Vagina (tissue), 2 donors: ENCODE results near the gene ITIH2.
"Not testable (repeated sequence)": the region's sequence is repeated elsewhere in the genome, so short reads cannot be mapped to it uniquely, and the experiment has no call there.

ENCODE experiments used
- CTCF ChIP-seq, 3 experiments: fragments of 450-650 bp in 2 of 3; fragments of 200-600 bp in 1 of 3; sonication (generic) in 1 of 3; IDR thresholded peaks; one replicate each; pipeline ENCODE4 v1.5.1; 2017 to 2019; ENCODE audit warnings: antibody characterized with exemption in 3 of 3, mild to moderate bottlenecking in 2 of 3, moderate library complexity in 2 of 3
- POLR2A ChIP-seq, 2 donors: fragments of 450-650 bp; IDR thresholded peaks; one replicate each; pipeline ENCODE4 v1.6.1; 2017; ENCODE audit warnings: antibody characterized with exemption in 2 of 2, mild to moderate bottlenecking in 2 of 2, moderate library complexity in 2 of 2
- POLR2AphosphoS5 ChIP-seq, 2 donors: sonication (generic); formaldehyde crosslinking; IDR thresholded peaks; one replicate each; pipeline ENCODE4 v1.9.0; 2017; ENCODE audit warnings: antibody characterized with exemption in 2 of 2, mild to moderate bottlenecking in 2 of 2, low read depth in 1 of 2; ENCODE audit not compliant: insufficient read depth in 1 of 2

- not testable (repeated sequence) for TF ChIP-seq CTCF (IDR thresholded peaks at IDR 0.05); POLR2A (IDR thresholded peaks at IDR 0.05); POLR2AphosphoS5 (IDR thresholded peaks at IDR 0.05; ENCODE audit: insufficient read depth in 1 of 2, low read depth in 1 of 2)
Observed at GRCh38 chr10:7680078-7680477, 23.0 kb upstream of the ITIH2 start.
